ENCODE results near the gene CADPS.

The CADPS gene

GRCh38 chr3:62749130-62749529 lies 126.1 kb downstream of the CADPS start:
- DNase-seq (ENCODE audit: low spot score): no peak

DNA sequence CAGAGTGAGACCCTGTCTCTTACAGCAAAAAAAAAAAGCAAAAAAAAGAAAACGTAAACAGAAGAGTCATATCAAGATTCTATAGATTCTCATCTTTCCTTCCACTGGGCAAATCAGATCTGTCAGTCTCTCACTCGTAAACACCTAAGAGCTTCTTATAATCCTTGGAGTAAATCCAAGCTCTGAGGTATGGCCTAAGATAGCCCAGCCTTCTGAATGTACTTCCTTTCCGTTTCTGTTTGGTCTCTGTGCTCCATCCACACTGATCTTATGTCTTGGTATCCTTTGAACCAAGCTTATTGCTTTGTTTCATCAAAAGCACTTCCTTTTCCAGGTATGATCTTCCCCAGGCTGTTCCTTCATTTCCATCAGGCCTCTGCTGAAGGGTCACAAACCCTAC lies 137.8 kb downstream of the CADPS start:
- DNase-seq (ENCODE audit: low spot score): no peak

DNA sequence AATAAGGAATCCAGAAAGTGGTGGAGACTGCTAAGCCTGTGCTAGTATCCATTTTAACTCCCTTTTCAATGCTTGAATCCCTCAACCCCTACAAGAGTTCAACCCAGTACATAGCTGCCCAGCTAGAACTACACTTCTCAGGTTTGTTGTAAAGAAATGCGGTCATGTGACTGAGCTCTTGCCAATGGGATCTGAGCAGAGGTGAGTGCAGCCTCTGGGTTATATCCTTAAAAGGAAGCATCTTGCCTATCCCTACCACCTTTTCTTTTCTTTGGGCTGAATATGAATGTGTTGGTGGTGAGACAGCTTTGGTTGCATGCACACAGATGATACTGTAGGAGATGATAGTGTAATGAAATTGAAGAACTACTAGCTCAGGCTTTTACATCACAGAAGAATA lies 139.7 kb downstream of the CADPS start:
- DNase-seq (ENCODE audit: low spot score): no peak

GRCh38 chr3:62732183-62732904 lies 142.9 kb downstream of the CADPS start:
- DNase-seq (ENCODE audit: low spot score): no peak

DNA sequence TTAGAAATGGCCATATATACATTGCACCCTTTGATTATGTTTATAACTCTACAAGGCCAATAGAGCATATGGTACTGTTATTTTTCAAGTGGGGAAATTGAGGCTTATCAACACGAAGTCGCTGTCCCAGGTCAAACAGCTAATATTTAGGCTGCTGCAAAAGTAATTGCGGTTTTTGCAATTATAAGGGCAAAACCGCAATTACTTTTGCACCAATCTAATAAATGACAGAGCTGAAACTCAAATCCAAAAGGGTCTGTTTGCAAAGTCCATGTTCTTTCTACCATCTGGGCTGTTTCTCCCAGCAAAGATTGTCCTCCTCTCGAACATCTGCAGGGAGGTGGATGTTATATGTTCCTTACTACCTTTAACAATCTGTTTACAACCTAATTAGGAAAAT lies 147.2 kb downstream of the CADPS start:
- DNase-seq (ENCODE audit: low spot score): no peak

DNA sequence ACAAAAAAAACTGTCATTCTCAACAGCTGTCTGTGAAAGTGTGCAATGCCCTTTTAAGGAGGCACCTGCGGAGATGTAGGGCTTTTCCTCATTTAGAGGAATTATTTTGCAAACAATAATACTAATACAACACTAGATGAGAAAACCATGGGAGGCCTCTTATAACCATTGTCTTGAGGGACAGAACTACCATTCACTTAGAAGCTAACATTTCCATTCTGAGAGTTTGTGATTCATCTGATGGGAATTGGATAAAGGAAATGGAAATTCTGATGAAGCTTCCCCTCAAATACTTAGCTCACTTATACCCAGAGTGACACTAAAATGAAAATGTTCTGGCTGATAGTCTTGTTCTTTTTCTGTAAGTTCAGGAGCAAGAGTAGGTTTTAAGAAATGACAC lies 147.7 kb downstream of the CADPS start:
- no peak for DNase-seq (ENCODE audit: low spot score)

GRCh38 chr3:62724503-62724902 lies 150.7 kb downstream of the CADPS start:
- DNase-seq (ENCODE audit: low spot score): peak; percentile 34

- DNase-seq (ENCODE audit: low spot score): no peak
These were observed 151.3 kb downstream of the CADPS start for GRCh38 chr3:62723914-62724217.

DNA sequence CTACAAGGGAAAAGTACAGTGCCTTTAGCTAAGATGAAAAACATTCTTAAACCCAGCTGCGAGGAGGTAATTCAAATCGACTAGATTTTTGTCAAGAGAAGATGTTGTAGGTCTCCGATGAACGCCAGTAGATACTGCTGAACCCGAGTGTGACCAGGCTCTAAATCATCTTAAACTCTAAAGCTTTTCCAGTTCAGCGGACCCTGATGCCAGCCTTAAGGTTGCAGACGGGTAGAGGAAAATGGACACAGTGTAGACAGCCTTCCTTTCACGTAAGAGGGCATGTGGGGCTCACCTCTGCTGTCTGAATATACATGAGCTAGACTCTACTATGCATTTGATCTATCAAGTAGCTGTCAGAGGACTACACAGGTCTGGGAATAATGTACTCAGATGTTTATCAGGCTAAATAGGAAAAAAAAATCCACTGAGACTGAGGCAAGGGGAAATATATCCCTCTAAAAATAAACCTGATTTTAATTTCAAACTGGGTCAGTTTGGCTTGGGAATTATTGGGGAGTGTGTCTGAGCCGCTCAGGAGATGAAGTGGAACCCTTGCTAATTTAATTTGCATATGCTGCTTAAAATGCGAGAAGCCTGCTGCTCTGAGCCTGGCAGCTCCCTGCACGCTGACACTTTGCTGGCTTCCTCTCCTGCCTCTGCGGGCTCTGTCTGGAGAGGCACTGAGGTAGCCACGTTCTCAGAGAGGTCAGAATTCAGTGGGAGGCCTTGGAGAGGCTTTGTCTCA lies 151.9 kb downstream of the CADPS start:
- peak; percentile 68 for DNase-seq (ENCODE audit: low spot score)

- peak; percentile 50 for DNase-seq (ENCODE audit: low spot score)
These were observed 152.9 kb downstream of the CADPS start for GRCh38 chr3:62722344-62722743.

- no peak for DNase-seq (ENCODE audit: low spot score)
These were observed 156.5 kb downstream of the CADPS start for GRCh38 chr3:62718515-62719320.

- DNase-seq (ENCODE audit: low spot score): no peak
These were observed 157.2 kb downstream of the CADPS start for GRCh38 chr3:62718011-62718410.

DNA sequence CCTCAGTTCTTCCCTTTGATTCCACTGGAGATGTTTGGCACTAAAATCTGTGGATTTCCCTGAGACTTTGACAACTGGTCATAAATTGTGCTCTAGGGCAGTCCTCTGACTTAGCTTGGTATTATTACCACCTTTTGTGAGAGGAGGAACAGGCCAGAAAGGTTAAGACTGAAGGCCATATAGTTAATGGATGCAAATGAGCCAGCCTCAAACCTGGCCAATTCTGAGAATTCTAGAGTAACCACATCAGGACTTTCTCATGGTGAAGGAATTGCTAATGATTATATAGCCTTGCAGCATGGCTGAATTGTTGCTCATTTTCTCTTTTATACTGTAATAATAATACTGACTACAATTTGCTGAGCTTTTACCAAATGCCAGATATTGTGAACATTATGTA lies 162.5 kb downstream of the CADPS start:
- DNase-seq (ENCODE audit: low spot score): no peak

DNA sequence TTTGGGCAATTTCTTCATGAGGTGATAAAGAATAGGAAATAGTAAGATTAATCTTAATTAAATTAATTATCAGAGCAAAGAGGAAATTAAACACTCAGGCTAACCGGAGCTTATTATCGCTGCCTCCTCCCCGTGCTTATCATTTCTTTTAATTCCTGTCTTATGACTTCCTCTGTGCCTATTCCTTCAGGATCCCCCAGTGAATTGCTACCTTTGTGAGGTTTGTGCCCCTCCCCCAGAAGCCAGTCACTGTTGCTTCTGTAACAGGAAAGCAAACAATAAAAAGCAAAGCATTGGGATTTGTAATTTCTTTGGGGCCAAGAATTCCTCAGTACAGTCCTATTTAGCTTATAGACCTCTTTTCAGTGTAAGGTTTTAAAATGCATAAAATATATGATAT lies 164.5 kb downstream of the CADPS start:
- no peak for DNase-seq (ENCODE audit: low spot score)

GRCh38 chr3:62708638-62709373 lies 166.4 kb downstream of the CADPS start:
- DNase-seq (ENCODE audit: low spot score): peak; percentile 12

- DNase-seq (ENCODE audit: low spot score): no peak
These were observed 169.5 kb downstream of the CADPS start for GRCh38 chr3:62705721-62706120.

GRCh38 chr3:62703451-62704167 lies 171.6 kb downstream of the CADPS start:
- no peak for DNase-seq (ENCODE audit: low spot score)

DNA sequence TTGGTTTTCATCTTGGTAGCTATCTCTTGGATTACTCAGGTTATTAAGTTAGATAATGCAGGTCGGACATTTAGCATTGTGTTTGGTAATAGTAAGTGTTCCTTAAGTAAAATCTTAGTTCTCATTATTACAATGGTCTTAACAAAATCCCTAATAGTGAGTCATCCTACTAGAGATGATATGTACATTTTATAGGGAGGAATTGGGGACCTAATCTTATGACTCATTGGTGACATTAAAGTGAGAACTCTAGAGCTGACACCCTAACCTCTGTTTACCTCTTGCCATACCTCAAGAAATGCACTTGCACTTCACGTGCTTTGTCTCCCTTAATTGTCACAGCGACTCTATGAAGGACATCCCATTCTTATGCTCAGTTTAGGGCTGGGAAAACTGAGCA lies 174.9 kb downstream of the CADPS start:
- DNase-seq (ENCODE audit: low spot score): no peak

GRCh38 chr3:62699728-62700127 lies 175.5 kb downstream of the CADPS start:
- no peak for DNase-seq (ENCODE audit: low spot score)

DNA sequence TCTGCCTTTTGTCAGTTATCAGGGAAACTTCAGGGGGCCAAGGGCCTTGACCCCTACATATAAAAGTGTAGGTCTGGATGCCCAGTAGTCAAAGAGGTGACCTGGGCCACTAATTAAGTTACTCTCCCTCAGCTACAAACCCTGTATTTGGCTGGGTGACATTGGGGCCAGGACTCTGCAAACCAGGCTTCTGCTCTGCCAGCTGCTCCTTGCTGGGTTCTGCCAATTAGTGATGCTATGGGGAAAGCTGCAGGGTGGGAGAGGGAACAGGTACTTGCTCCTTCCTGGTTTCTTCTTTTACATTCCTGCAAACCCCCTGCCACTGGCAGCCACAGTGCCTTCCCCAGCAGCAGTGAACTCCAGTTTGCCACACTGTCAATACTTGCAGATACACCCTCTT lies 179.2 kb downstream of the CADPS start:
- no peak for DNase-seq (ENCODE audit: low spot score)

DNA sequence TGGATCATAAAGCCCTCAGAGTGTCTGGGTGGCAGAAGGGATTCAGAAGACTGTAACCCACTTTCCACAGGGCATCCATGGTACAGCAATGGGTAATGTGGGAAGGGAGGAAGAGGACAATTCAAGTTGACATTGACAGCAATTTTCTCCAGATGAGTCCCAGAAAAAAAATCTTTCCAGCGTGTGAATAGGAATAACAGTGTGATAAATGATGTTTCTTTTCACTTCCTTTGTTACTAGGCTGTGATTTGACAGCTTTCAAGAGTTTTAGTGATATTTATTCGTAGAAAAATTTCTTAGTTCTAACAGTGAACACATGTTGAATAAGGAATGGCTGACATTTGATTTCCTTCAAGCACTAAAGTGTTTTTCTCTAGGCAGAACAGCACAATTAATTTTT lies 186.4 kb downstream of the CADPS start:
- no peak for DNase-seq (ENCODE audit: low spot score)

DNA sequence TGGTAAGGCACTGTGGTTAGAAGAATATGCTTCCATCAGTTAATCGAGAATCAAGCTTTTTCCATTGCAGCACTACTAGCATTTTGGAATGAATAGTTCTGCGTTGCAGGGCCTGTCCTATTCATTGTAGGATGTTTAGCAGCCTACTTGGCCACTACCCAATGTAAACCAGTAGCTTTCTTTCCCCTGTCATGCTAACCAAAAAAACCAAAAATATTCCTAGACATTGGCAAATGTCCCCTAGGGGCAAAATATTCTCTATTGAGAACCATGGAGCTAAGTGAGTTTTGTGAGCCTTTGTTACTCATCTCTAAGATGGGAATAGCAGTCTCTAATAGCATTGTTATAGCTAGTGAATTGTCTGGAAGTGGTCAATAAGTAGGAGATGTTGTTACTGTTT lies 187.2 kb downstream of the CADPS start:
- no peak for DNase-seq (ENCODE audit: low spot score)

Data from NAMALWA (cell line).